PC-3 (cell line): ENCODE data around the gene ZFYVE28.

Experiments
- CTCF ChIP-seq: fragments of 300-600 bp; sonication (generic); conservative IDR thresholded peaks from 2 replicates; pipeline ENCODE4 v1.5.1; 2017; ENCODE audit warnings: antibody characterized with exemption, low read depth, mild to moderate bottlenecking, low read length
- EZH2phosphoT487 ChIP-seq: fragments of 300-600 bp; sonication (generic); IDR thresholded peaks from 2 replicates; pipeline ENCODE4 v1.6.1; 2018; ENCODE audit warnings: mild to moderate bottlenecking, antibody characterized with exemption, low read length, borderline replicate concordance

- TF ChIP-seq CTCF (no peak), EZH2phosphoT487 (no peak)
Measured at GRCh38 chr4:2269206-2269531, 149.3 kb downstream of the ZFYVE28 start.
